ENCODE measurements around the gene CTIF.

CTIF gene

GRCh38 chr18:48665654-48666053 is 126.8 kb downstream of the CTIF start:
- no peak for DNase-seq (ENCODE audit: low read depth in 2 of 2)

DNA sequence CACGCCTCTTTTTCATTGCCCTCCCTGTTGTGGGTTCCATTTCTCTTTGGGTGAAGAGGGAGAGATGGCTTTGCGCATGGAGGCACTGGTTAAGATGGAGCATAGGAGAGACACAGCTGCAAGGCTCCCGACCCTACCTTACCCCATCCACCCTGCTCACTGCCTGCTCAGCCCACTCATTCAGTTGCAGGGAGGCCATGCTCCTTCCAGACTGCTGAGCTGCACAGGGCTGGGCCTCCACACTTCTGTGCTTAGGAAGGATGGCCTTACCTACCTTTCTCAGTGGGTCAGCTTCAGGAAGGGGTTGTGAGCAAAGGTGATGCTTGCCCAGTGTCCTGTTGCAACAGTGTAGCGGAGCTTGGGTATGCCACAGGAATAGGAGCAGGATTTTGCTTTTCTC is 127.8 kb downstream of the CTIF start:
- DNase-seq (ENCODE audit: low read depth in 2 of 2), result no peak

GRCh38 chr18:48667276-48668254 is 128.7 kb downstream of the CTIF start:
- no peak for DNase-seq (ENCODE audit: low read depth in 2 of 2)

- no peak for DNase-seq (ENCODE audit: low read depth in 2 of 2)
Observed at GRCh38 chr18:48668466-48669179, 129.8 kb downstream of the CTIF start.

GRCh38 chr18:48669180-48669675 is 130.4 kb downstream of the CTIF start:
- DNase-seq (ENCODE audit: low read depth in 2 of 2), result no peak

- DNase-seq (ENCODE audit: low read depth in 2 of 2), result no peak
Observed at GRCh38 chr18:48669991-48670750, 131.3 kb downstream of the CTIF start.

- DNase-seq (ENCODE audit: low read depth in 2 of 2), result no peak
Observed at GRCh38 chr18:48670751-48671560, 132.1 kb downstream of the CTIF start.

- no peak for DNase-seq (ENCODE audit: low read depth in 2 of 2)
Observed at GRCh38 chr18:48671561-48671945, 132.7 kb downstream of the CTIF start.

DNA sequence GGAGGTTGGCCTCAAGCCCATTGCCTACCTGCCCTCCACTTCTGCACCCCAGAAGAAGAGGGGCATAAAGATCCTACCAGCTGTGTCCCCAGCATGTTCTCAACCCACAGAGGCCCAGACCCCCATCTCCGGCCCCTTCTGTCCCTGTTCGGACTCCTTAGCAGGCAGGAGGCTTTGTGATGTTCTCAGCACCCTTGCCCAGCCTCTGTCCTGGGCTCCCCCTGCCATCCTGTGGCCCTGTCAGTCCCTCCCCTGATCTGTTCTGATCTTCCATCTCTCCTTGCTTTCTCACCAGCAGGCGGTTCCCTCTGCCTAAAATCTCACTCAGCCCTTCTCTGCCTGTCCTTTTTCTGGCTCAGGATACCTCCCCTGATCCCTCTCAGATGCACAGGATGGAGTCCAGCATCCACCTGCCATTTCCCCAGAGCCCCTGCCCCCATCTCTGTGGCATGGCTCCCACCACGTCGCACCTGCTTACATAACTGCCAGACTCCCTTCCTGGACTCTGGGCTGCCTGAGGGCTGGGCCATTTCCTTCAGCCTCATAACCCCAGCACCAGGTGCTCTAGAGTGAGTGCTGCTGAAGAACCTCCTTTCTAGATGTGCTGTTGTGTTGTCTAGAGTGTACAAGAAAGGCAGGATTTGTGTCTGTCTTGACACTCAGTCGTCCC is 134.0 kb downstream of the CTIF start:
- no peak for DNase-seq (ENCODE audit: low read depth in 2 of 2)

GRCh38 chr18:48673456-48673852 is 134.6 kb downstream of the CTIF start:
- no peak for DNase-seq (ENCODE audit: low read depth in 2 of 2)

- no peak for DNase-seq (ENCODE audit: low read depth in 2 of 2)
Observed at GRCh38 chr18:48673853-48674721, 135.3 kb downstream of the CTIF start.

DNA sequence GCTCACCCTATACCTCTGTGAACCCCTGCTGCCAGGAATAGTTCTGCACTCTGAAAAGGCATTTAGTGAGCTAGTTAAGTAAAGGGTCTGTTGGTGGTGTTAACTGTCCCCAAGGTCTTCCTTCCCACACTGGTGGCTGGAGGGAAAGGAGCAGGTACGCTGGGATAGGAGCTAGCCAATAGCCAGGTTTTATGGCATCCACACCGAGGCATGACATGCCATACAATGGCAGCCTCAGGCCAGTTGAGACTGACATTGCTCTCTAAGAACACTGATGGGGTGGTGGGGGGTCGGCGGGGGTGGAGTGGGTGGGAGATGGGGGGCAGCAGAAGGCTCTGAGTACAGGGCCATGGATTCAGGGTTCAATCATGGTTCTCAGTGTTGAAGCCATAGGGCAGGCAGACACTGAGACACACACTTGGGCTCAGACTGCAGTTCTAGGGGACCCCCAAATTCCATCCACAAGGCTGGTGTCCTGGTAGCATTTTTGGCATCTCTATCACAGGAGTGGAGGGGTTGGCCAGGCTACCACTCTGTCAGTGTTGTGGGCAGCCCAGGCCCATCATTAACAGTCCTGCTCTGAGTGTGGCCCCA is 136.0 kb downstream of the CTIF start:
- no peak for DNase-seq (ENCODE audit: low read depth in 2 of 2)

DNA sequence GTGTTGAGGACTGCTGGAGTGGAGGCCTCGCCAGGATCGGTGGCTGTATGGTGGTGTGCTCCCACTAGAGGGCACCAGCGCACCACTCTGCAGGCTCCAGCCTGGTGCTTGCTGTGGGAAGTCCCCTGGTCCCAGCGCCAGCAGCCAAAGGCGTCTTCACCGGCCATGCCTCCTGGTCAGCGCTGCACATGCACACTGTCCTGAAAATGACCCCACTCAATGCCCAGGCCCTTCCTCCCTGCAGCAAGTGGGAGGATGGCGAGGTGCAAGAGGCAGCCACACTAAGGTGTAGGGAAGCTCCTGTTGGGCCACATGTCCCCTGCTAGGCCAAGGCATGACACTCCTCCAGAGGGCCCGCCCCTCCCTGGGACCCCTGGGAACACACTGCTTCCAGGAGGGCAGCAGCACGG is 136.5 kb downstream of the CTIF start:
- peak; percentile 58 to 63 for DNase-seq (ENCODE audit: low read depth in 2 of 2)

DNA sequence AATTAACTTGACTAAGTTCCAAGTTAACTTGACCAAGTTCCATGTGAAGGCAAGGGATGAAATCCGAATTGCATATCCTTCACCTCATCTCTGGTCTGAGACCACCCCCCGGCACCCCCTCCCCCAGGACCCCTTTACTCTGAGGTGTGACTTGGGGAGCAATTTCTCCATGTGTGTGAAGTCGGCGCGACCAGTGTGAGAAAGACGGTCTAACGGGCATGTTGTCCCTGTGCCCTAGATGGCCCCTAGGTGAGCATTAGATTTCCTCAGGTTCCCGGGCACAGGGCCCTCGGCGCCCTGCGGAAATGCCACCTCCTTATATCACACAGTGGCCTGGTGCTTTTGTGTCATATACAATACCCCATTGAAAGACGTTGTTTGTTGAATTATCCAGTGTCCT is 137.1 kb downstream of the CTIF start:
- DNase-seq (ENCODE audit: low read depth in 2 of 2), result no peak

DNA sequence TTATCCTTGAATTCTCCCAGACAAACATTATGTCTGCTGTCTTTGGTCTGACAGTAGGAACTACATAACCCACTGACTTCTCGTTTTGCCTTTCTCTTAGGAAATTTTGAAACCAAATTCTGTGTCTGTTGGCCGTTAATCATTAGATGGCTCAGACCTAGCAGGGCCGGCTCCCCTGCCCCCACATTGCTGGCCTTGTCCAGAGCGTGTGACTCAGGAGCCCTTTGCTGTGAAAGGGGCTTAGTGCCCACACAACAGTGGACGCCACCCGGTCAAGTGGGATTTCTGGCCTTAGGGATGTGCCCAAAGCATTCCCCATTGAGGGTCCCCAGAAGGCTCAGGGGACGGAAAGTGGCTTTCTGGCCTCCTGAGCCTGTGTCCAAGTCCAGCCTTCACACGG is 137.5 kb downstream of the CTIF start:
- no peak for DNase-seq (ENCODE audit: low read depth in 2 of 2)

DNA sequence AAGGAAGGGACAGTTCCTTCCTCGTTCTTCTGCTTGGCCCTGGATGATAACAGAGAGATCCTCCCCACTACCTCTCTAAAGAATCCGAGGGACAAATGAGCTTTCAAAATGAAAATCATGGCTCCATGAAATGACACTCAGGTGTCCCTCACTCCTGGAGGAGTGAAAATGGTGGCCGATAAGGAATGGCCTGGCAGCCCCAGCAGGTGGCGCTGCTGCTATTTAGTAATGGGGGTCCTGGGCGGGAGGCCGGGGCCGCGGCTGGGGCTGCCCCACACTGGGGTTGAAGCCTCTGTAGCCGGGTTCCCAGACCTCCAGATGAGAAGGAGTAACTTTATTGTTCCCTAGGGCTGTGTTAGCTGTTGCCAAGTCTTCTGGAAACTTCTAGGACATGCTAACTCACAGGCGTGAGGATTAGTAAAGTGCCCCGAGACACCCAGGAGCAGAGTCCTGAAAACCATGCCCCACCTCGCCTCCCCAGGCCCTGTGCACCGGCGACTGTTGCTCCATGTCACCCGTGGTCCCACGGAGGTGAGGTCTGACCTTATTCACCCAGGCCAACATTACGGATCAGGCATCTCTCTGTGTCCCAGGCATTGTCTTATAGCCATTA is 138.0 kb downstream of the CTIF start:
- DNase-seq (ENCODE audit: low read depth in 2 of 2), result peak; percentile 24 to 26

DNA sequence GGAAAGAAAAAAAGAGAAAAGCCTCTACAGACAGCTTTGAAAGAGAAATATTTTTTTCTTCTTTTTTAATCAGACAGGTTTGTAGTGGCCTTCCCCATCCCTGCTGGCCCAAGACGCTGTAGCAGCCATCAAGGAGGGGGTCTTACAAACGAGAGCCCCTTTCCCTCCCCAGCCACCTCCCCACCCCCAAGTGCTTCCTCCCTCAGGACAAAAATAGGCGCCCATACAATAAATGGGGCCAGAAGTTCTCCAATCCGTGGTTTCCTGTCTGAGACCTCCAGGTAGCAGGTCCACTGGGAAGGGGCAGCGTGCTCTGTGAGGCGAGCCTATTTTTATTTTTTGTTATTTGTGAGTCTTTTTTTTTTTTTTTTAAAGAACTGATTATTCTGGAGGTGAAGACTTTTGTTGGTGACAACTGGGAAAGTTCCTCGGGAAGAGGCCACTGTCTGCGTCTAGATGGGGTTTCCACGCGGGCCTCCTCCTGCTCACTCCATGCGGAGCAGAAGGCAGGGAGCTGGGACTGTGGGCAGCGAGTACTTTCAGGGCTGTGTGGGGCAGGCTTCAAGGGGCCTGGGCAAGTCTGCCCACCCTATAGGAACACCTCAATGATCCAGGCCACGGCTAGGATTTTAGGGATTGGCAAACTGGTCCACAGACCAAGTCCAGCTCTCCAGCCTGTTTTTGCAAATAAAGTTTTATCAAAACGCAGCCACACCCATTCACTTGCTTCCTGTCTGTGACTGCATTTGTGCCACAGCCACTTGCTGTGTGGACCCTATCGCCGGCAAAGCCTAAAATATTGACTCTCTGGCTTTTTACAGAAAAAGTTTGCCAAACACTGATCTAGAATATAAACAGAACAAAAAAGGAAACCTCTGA is 139.6 kb downstream of the CTIF start:
- DNase-seq (ENCODE audit: low read depth in 2 of 2), result no peak

- DNase-seq (ENCODE audit: low read depth in 2 of 2), result no peak
Observed at GRCh38 chr18:48679236-48679635, 140.4 kb downstream of the CTIF start.

All from stimulated activated CD8-positive, alpha-beta memory T cell treated with anti-CD3 and anti-CD28 coated beads, Interleukin-7, amount 100 ng/mL, for 4 hours (primary cell).